HUES6 (cell line): ENCODE measurements around the gene FBH1.
"Not testable (repeated sequence)": the region's sequence is repeated elsewhere in the genome, so short reads cannot be mapped to it uniquely, and the experiment has no call there.

Source experiments
- H3K27ac ChIP-seq: 2 replicates; pipeline ENCODE4 v1.7.0; 2013; ENCODE audit warnings: low read depth, mild to moderate bottlenecking, low read length, inconsistent platforms
- H3K27me3 ChIP-seq: 2 replicates; pipeline ENCODE4 v1.6.1; 2013; ENCODE audit warnings: low read length; ENCODE audit not compliant: control insufficient read depth, insufficient read depth
- H3K36me3 ChIP-seq: 2 replicates; pipeline ENCODE4 v1.6.1; 2013; ENCODE audit warnings: low read length; ENCODE audit not compliant: control insufficient read depth, insufficient read depth
- H3K4me1 ChIP-seq: 2 replicates; pipeline ENCODE4 v1.6.1; 2013; ENCODE audit warnings: low read length; ENCODE audit not compliant: control insufficient read depth, insufficient read depth
- H3K4me3 ChIP-seq: 2 replicates; pipeline ENCODE4 v1.5.1; 2013; ENCODE audit warnings: low read depth, low read length
- H3K9ac ChIP-seq: one replicate; pipeline ENCODE4 v1.6.1; 2013; ENCODE audit warnings: mild to moderate bottlenecking, low read length
- H3K9me3 ChIP-seq: 2 replicates; pipeline ENCODE4 v1.6.1; 2013; ENCODE audit warnings: low read depth, low read length; ENCODE audit not compliant: control insufficient read depth, insufficient read depth

The FBH1 gene

DNA sequence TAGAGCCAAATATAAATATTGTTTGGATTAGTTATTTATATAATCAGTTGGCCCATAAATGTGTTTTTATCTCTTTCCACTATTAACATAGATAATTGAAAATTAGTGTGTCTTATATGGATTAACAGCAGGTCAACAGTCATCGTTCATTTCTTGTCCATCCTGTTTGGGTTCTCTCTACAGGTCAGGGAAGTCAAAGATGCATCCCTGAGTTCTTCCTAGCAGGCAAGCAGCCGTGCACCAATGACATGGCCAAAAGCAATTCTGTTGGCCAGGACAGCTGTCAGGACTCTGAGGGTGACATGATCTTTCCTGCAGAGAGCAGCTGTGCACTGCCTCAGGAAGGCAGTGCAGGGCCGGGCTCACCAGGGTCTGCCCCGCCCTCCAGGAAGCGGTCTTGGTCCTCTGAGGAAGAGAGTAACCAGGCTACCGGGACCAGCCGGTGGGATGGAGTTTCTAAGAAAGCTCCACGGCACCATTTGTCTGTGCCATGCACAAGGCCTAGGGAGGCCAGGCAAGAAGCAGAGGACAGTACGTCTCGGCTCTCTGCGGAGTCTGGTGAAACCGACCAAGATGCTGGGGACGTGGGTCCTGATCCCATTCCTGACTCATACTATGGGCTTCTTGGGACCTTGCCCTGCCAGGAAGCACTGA, 15.9 kb downstream of the FBH1 start:
- Histone ChIP-seq H3K9me3 (no peaks in the 10 kb centered on the region), H3K27me3 (no peaks in the 10 kb centered on the region), H3K9ac (no peak overlapping the region), H3K36me3 (peaks cover 41% of the 10 kb centered on the region), H3K4me1 (no peaks in the 10 kb centered on the region), H3K4me3 (no peak overlapping the region), H3K27ac (no peak overlapping the region)

- Histone ChIP-seq H3K27me3 (no peaks in the 10 kb centered on the region), H3K9ac (no peak overlapping the region), H3K9me3 (no peaks in the 10 kb centered on the region), H3K27ac (no peak overlapping the region), H3K4me1 (no peaks in the 10 kb centered on the region), H3K4me3 (no peak overlapping the region), H3K36me3 (peaks cover 48% of the 10 kb centered on the region)
Measured at GRCh38 chr10:5906651-5907050, 16.6 kb downstream of the FBH1 start.

- not testable (repeated sequence) for H3K27me3 ChIP-seq, H3K27ac ChIP-seq, H3K9me3 ChIP-seq, H3K9ac ChIP-seq, H3K4me3 ChIP-seq, H3K4me1 ChIP-seq
- H3K36me3 ChIP-seq: peaks cover 64% of the 10 kb centered on the region
Measured at GRCh38 chr10:5908676-5909075, 18.6 kb downstream of the FBH1 start.

DNA sequence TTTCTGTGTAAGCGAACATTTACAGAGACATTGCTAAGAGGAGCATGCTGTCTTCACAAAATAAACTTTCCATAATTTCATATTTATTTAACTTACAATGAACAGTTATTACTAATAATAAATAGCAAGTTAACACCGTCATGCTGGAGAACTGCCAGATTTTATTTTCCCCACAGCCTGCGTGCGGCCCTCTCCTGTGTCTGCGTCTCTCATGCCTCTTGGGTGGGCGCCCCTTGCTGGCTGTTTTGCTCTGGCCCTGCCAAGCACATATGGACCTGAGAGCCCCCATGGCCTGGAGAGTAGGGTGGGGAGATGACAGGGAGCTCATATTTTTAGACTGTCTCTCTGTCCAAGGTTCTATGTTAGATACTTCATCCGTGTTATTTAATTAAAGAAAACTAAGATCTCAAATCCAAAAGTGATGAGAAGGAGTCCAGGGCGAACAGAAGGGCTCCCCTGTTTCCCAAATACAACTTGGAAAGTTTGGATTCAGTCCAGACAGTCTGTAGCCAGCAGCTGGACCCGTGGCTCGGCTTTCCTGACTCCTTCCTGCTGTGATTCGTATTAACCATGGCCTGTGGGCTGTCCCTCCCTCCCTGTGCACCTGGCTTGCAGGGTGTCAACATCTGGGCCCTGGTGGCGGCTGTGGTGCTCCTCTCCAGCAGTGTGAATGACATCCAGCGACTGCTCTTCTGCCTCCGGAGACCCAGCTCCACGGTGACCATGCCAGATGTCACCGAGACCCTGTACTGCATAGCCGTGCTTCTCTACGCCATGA, 20.5 kb downstream of the FBH1 start:
- Histone ChIP-seq H3K4me1 (no peaks in the 10 kb centered on the region), H3K36me3 (peaks cover 81% of the 10 kb centered on the region), H3K4me3 (no peak overlapping the region)

GRCh38 chr10:5911670-5912069, 21.6 kb downstream of the FBH1 start:
- Histone ChIP-seq H3K9me3 (no peaks in the 10 kb centered on the region), H3K4me3 (no peak overlapping the region), H3K27ac (no peak overlapping the region), H3K9ac (no peak overlapping the region), H3K36me3 (peaks cover 85% of the 10 kb centered on the region), H3K27me3 (no peaks in the 10 kb centered on the region), H3K4me1 (no peaks in the 10 kb centered on the region)

More for the DNA sequence above, 20.5 kb downstream of the FBH1 start:
- Histone ChIP-seq H3K27me3 (no peaks in the 10 kb centered on the region), H3K9ac (no peak overlapping the region), H3K9me3 (no peaks in the 10 kb centered on the region), H3K27ac (no peak overlapping the region)

DNA sequence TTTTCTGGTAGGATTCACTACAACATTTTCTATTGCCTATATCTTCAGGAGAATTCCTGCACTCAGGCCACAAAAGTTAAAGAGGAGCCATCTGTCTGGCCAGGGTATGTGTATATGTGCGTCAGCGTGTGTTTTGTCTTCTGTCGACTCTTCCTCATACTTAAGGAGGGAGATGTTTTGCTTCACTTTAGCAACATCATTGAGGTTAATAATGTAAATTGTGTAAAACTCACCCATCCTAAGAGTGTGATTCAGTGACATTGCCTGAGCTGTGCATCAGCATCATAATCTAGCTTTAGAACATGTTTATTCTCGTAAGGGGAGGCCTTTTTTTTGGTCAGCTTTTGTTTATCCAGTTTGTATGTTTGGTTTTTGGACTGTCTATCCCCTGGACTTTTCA, 23.7 kb downstream of the FBH1 start:
- no peak overlapping the region for H3K9ac ChIP-seq
- H3K27ac ChIP-seq: no peak overlapping the region
- H3K36me3 ChIP-seq: peaks cover 96% of the 10 kb centered on the region
- no peaks in the 10 kb centered on the region for H3K9me3 ChIP-seq
- H3K27me3 ChIP-seq: no peaks in the 10 kb centered on the region
- no peaks in the 10 kb centered on the region for H3K4me1 ChIP-seq
- no peak overlapping the region for H3K4me3 ChIP-seq

DNA sequence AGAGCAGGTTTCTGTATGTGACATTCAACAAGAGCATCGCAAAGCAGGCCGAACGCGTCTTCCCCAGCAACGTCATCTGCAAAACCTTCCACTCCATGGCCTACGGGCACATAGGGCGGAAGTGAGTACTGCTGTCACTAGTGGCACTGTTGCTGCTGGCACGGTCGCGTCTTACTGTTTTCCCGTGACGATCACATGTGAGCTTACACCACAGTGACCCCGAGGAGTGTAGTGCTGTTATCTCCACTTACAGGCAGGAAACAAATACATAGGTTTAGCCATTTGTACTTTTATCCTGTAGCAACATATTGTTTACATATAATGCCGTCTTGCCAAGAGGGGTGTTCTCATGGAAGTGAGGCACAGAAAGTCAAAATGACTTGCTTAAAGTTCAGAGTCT, 25.4 kb downstream of the FBH1 start:
- H3K9me3 ChIP-seq: no peaks in the 10 kb centered on the region
- no peak overlapping the region for H3K4me3 ChIP-seq
- H3K4me1 ChIP-seq: no peaks in the 10 kb centered on the region
- no peak overlapping the region for H3K27ac ChIP-seq
- H3K36me3 ChIP-seq: peaks cover 92% of the 10 kb centered on the region
- H3K9ac ChIP-seq: no peak overlapping the region
- H3K27me3 ChIP-seq: no peaks in the 10 kb centered on the region

DNA sequence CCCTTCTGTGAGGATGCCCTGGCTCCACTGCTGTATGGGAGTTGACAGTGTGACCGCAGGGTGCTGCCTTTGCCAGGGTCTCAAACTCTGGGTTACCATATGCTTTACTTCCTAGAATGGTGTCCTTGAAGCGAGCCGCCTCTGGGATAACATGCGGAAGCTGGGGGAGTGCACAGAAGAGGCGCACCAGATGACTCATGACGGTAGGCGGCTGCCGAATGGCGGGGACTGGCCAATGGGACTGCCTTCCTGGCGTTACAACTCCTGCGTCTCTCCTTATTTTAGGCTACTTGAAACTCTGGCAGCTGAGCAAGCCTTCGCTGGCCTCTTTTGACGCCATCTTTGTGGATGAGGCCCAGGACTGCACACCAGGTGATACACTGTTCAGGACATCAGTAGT, 27.3 kb downstream of the FBH1 start:
- peaks cover 96% of the 10 kb centered on the region for H3K36me3 ChIP-seq
- no peaks in the 10 kb centered on the region for H3K4me1 ChIP-seq
- no peak overlapping the region for H3K4me3 ChIP-seq
- no peaks in the 10 kb centered on the region for H3K27me3 ChIP-seq
- H3K27ac ChIP-seq: no peak overlapping the region
- no peaks in the 10 kb centered on the region for H3K9me3 ChIP-seq
- no peak overlapping the region for H3K9ac ChIP-seq

GRCh38 chr10:5918763-5919162, 28.7 kb downstream of the FBH1 start:
- H3K27ac ChIP-seq: no peak overlapping the region
- no peak overlapping the region for H3K4me3 ChIP-seq
- no peaks in the 10 kb centered on the region for H3K9me3 ChIP-seq
- no peaks in the 10 kb centered on the region for H3K27me3 ChIP-seq
- peaks cover 97% of the 10 kb centered on the region for H3K36me3 ChIP-seq
- no peak overlapping the region for H3K9ac ChIP-seq
- H3K4me1 ChIP-seq: no peaks in the 10 kb centered on the region

DNA sequence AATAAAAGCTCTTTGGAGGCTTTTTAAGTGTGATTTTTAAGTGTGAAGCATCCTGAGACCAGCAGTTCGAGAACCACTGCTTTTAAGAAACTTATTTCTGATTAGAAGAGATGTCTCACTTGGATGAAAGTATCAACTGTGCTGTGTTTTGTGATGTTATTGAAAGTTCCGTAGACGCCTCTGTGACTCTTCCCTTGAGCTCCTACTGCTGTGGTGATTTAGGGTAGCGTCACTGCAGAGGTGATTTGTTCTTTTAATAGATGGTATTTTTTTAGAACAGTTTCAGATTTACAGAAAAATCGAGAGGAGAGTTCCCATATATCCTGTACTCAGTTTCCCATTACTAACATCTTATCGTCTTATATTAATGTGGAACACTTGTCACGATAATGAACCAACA, 29.5 kb downstream of the FBH1 start:
- H3K27ac ChIP-seq: no peak overlapping the region
- H3K9me3 ChIP-seq: no peaks in the 10 kb centered on the region
- H3K4me3 ChIP-seq: no peak overlapping the region
- H3K27me3 ChIP-seq: no peaks in the 10 kb centered on the region
- no peaks in the 10 kb centered on the region for H3K4me1 ChIP-seq
- no peak overlapping the region for H3K9ac ChIP-seq
- H3K36me3 ChIP-seq: peaks cover 97% of the 10 kb centered on the region

DNA sequence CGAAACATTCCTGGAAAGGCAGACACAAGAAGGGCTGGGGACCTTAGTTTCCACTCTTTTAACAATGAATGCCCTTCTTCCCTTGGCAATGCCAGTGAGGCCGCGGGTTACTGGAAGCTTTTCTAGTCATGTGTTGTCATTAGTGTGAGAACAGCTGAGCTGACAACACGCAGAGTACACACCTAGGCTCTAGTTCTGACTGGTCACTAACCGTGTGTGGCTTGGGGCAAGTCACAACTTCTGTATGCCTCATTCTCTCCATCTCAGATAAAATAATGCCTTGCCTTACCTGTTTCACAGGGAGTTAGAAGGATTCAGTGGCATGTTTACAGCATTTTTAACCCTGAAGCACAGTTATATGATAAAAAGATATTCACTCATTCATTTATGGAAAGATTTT, 31.7 kb downstream of the FBH1 start:
- Histone ChIP-seq H3K4me1 (no peaks in the 10 kb centered on the region), H3K27ac (no peak overlapping the region), H3K27me3 (no peaks in the 10 kb centered on the region), H3K36me3 (peaks cover 94% of the 10 kb centered on the region), H3K4me3 (no peak overlapping the region), H3K9me3 (no peaks in the 10 kb centered on the region), H3K9ac (no peak overlapping the region)
